Left ventricle myocardium inferior (tissue), 1 donor: ENCODE measurements around the gene AKAP13. TPM values are rescaled to one million over a fixed set of nuclear protein-coding genes. Genes with fewer than 3 reads are reported as not detected.

Experiments
- DNase-seq: peaks from one replicate; pipeline ENCODE4 v3.0.0-alpha.2; 2020
- H3K27ac ChIP-seq: fragments of 200-600 bp; replicated peaks from 2 replicates; pipeline ENCODE4 v1.8.0; 2021
- H3K27me3 ChIP-seq: fragments of 200-600 bp; 2 replicates; pipeline ENCODE4 v1.8.0; 2021; ENCODE audit warnings: low read depth
- H3K36me3 ChIP-seq: fragments of 200-600 bp; 2 replicates; pipeline ENCODE4 v1.8.0; 2021
- H3K4me1 ChIP-seq: fragments of 200-600 bp; 2 replicates; pipeline ENCODE4 v1.8.0; 2021
- H3K4me3 ChIP-seq: fragments of 200-600 bp; 2 replicates; pipeline ENCODE4 v1.8.0; 2021; ENCODE audit warnings: mild to moderate bottlenecking, moderate library complexity
- H3K9me3 ChIP-seq: fragments of 200-600 bp; replicated peaks from 2 replicates; pipeline ENCODE4 v1.8.0; 2021
- CTCF ChIP-seq: fragments of 200-600 bp; IDR thresholded peaks from 2 replicates; pipeline ENCODE4 v1.8.0; 2021; ENCODE audit warnings: antibody characterized with exemption, mild to moderate bottlenecking, borderline replicate concordance
- intact Hi-C: fragments of 100-400 bp; cut with micrococcal nuclease; formaldehyde crosslinking; loops from one replicate; pipeline ENCODE4 v1.11.0; 2022
- total RNA-seq: library from RNA; stranded (reverse); fragmentation: NEBNext Ultra II Directional; extraction: Animal tissue kit (Norgen Biotek cat#: 25700); gene quantifications from one replicate; pipeline ENCODE4 v1.2.1, GENCODE V29; 2021
- donor health status: DM: no; HTN: yes; CAD: no; lungs with severe emphysema.

AKAP13 gene
- total RNA-seq, 1 donor from 2014 or later: 331 TPM

GRCh38 chr15:85470563-85471271 is 90.3 kb downstream of the AKAP13 start:
- Histone ChIP-seq H3K4me1 (peaks cover 89% of the 10 kb centered on the region), H3K36me3 (no peaks in the 10 kb centered on the region), H3K27ac (peak overlapping the region; percentile 1), H3K4me3 (no peak overlapping the region), H3K9me3 (no peaks in the 10 kb centered on the region), H3K27me3 (no peaks in the 10 kb centered on the region)
- no peak for TF ChIP-seq CTCF
- no peak for DNase-seq
- intact Hi-C loops: no loop called here

GRCh38 chr15:85472349-85472748 is 91.9 kb downstream of the AKAP13 start:
- Histone ChIP-seq H3K4me1 (peaks cover 98% of the 10 kb centered on the region), H3K4me3 (no peak overlapping the region), H3K36me3 (no peaks in the 10 kb centered on the region), H3K27ac (peak overlapping the region; percentile 25), H3K27me3 (no peaks in the 10 kb centered on the region), H3K9me3 (no peaks in the 10 kb centered on the region)
- DNase-seq: no peak
- intact Hi-C loops: no loop called here
- TF ChIP-seq CTCF: no peak

- H3K9me3 ChIP-seq: no peaks in the 10 kb centered on the region
- no peaks in the 10 kb centered on the region for H3K36me3 ChIP-seq
- H3K4me3 ChIP-seq: no peak overlapping the region
- H3K4me1 ChIP-seq: peaks cover 98% of the 10 kb centered on the region
- no peaks in the 10 kb centered on the region for H3K27me3 ChIP-seq
- intact Hi-C loops: no loop called here
- no peak for TF ChIP-seq CTCF
- H3K27ac ChIP-seq: peak overlapping the region; percentile 25
- no peak for DNase-seq
Observed at GRCh38 chr15:85473455-85473854, 93.1 kb downstream of the AKAP13 start.

GRCh38 chr15:85474700-85475316 is 94.4 kb downstream of the AKAP13 start:
- intact Hi-C loops: no loop called here
- DNase-seq: no peak
- no peak overlapping the region for H3K4me3 ChIP-seq
- no peak for TF ChIP-seq CTCF
- H3K9me3 ChIP-seq: no peaks in the 10 kb centered on the region
- no peaks in the 10 kb centered on the region for H3K27me3 ChIP-seq
- no peaks in the 10 kb centered on the region for H3K36me3 ChIP-seq
- H3K4me1 ChIP-seq: peaks cover 98% of the 10 kb centered on the region
- peak overlapping the region; percentile 9 for H3K27ac ChIP-seq

GRCh38 chr15:85475317-85475701 is 94.9 kb downstream of the AKAP13 start:
- Histone ChIP-seq H3K27ac (peak overlapping the region; percentile 9), H3K4me3 (no peak overlapping the region), H3K27me3 (no peaks in the 10 kb centered on the region), H3K4me1 (peaks cover 98% of the 10 kb centered on the region), H3K9me3 (no peaks in the 10 kb centered on the region), H3K36me3 (no peaks in the 10 kb centered on the region)
- no peak for TF ChIP-seq CTCF
- DNase-seq: no peak
- intact Hi-C loops: no loop called here
